Panc1 (cell line): ENCODE data around the gene GLCCI1. TPM values are rescaled to one million over a fixed set of nuclear protein-coding genes. Genes with fewer than 3 reads are reported as not detected.

Experiments used
- ATAC-seq: fragments of 200-7000 bp; cut with Tn5 transposase; 2 replicates; pipeline ENCODE4 v1.9.1; 2020; ENCODE audit warnings: mild to moderate bottlenecking, moderate library complexity
- BruUV-seq: library from RNA; stranded (reverse); fragments of 400-500 nt; replicated peaks from 2 replicates; lab custom pipeline; 2021; lab: Mats Ljungman, UMichigan
- CTCF ChIA-PET: fragments of 300-600 bp; sonication (Branson Sonifier 250); formaldehyde crosslinking; loops from one replicate; lab custom pipeline; 2022; ENCODE audit warnings: antibody characterized with exemption; lab: Charles Lee
- POLR2A ChIA-PET: fragments of 300-600 bp; sonication (Branson Sonifier 250); formaldehyde crosslinking; loops from one replicate; lab custom pipeline; 2022; ENCODE audit warnings: antibody characterized with exemption; lab: Charles Lee
- DNase-seq: peaks from one replicate; pipeline ENCODE4 v3.0.0-alpha.2; 2010; ENCODE audit warnings: low read depth, low spot score
- H3K27ac ChIP-seq: 2 replicates; pipeline ENCODE4 v1.5.1; 2011; ENCODE audit warnings: mild to moderate bottlenecking, low read length, inconsistent platforms
- H3K27me3 ChIP-seq: fragments of 200-500 bp; sonication (Bioruptor generic); 2 replicates; pipeline ENCODE4 v1.6.0; 2014; ENCODE audit warnings: low read length, inconsistent platforms; ENCODE audit not compliant: control insufficient read depth, insufficient read depth
- H3K36me3 ChIP-seq: fragments of 200-500 bp; sonication (Bioruptor generic); 2 replicates; pipeline ENCODE4 v1.5.1; 2014; ENCODE audit warnings: inconsistent platforms, mild to moderate bottlenecking, low read length, moderate library complexity; ENCODE audit not compliant: control insufficient read depth, insufficient read depth
- H3K4me1 ChIP-seq: 2 replicates; pipeline ENCODE4 v1.5.1; 2011; ENCODE audit warnings: inconsistent platforms, mild to moderate bottlenecking, low read length, moderate library complexity; ENCODE audit not compliant: control insufficient read depth, insufficient read depth
- H3K4me3 ChIP-seq, 2 experiments: 2 replicates each; pipeline ENCODE4 v1.5.1; 2011 to 2012; ENCODE audit warnings: low read depth in 2 of 2, low read length in 2 of 2, mild to moderate bottlenecking in 2 of 2, inconsistent platforms in 1 of 2, moderate library complexity in 1 of 2
- H3K9me3 ChIP-seq: fragments of 200-500 bp; sonication (Bioruptor generic); 2 replicates; pipeline ENCODE4 v1.5.1; 2014; ENCODE audit warnings: low read depth, mild to moderate bottlenecking, inconsistent platforms, low read length, moderate library complexity; ENCODE audit not compliant: control insufficient read depth, insufficient read depth
- CTCF ChIP-seq: fragments of 450-650 bp; IDR thresholded peaks from 2 replicates; pipeline ENCODE4 v1.5.1; 2017; ENCODE audit warnings: mild to moderate bottlenecking
- POLR2AphosphoS5 ChIP-seq: IDR thresholded peaks from 2 replicates; pipeline ENCODE4 v1.6.1; 2012; ENCODE audit warnings: mild to moderate bottlenecking, low read depth, low read length, moderate library complexity
- REST ChIP-seq, 2 experiments: IDR thresholded peaks; 2 replicates each; pipeline ENCODE4 v1.6.1; 2011 to 2012; ENCODE audit warnings: low read depth in 2 of 2, control low read depth in 1 of 2, low read length in 1 of 2, mild to moderate bottlenecking in 1 of 2, moderate library complexity in 1 of 2; ENCODE audit not compliant: insufficient read depth in 1 of 2
- SIN3A ChIP-seq: IDR thresholded peaks from 2 replicates; pipeline ENCODE4 v1.6.1; 2012; ENCODE audit warnings: low read depth, mild to moderate bottlenecking, low read length, moderate library complexity, borderline replicate concordance; ENCODE audit not compliant: insufficient read depth
- TCF7L2 ChIP-seq: IDR thresholded peaks from 2 replicates; pipeline ENCODE4 v1.6.1; 2011; ENCODE audit warnings: mild to moderate bottlenecking, low read depth, low read length, inconsistent platforms
- in situ Hi-C: cut with HindIII; loops from 2 replicates; pipeline ENCODE4 v1.10.0; 2016; ENCODE audit warnings: low sequenced_read_pairs, low pct_unique_long_range_greater_than_20kb
- intact Hi-C: fragments of 100-400 bp; cut with micrococcal nuclease; formaldehyde crosslinking; loops from one replicate; pipeline ENCODE4 v1.10.0; 2022; ENCODE audit not compliant: unreplicated experiment
- total RNA-seq: library from RNA; stranded (reverse); gene quantifications from one replicate; pipeline ENCODE4 v1.2.1, GENCODE V29; 2021; ENCODE audit not compliant: unreplicated experiment

Gene GLCCI1
- total RNA-seq, 1 experiment from 2014 or later: 36.4 TPM

- Histone ChIP-seq H3K36me3 (no peaks in the 10 kb centered on the region), H3K27ac (no peak overlapping the region), H3K4me3 (no peak overlapping the region), H3K4me1 (no peaks in the 10 kb centered on the region), H3K27me3 (peaks cover 2% of the 10 kb centered on the region), H3K9me3 (no peaks in the 10 kb centered on the region)
- TF ChIP-seq CTCF: no peak
- TF ChIP-seq SIN3A: no peak
- TF ChIP-seq REST (IDR thresholded peaks at IDR 0.05; ENCODE audit: insufficient read depth in 1 of 2, low read depth in 2 of 2, low read length in 1 of 2): no peak
- no peak for TF ChIP-seq TCF7L2
- no peak for TF ChIP-seq POLR2AphosphoS5
- intact Hi-C loops (no loop called here), in situ Hi-C loops (no loop called here)
- DNase-seq (no peak), ATAC-seq (no peak)
- no TSS peak for BruUV-seq
- ChIA-PET CTCF (no interaction called here), POLR2A (no interaction called here)
Measured at GRCh38 chr7:8114175-8114574, 145.6 kb downstream of the GLCCI1 start.

GRCh38 chr7:8115547-8116402, 147.2 kb downstream of the GLCCI1 start:
- H3K27ac ChIP-seq: no peak overlapping the region
- intact Hi-C loops (no loop called here), in situ Hi-C loops (no loop called here)
- no peaks in the 10 kb centered on the region for H3K9me3 ChIP-seq
- DNase-seq (no peak), ATAC-seq (no peak)
- H3K4me3 ChIP-seq: no peak overlapping the region
- CTCF ChIA-PET: no interaction called here
- TF ChIP-seq CTCF (no peak), REST (IDR thresholded peaks at IDR 0.05; ENCODE audit: insufficient read depth in 1 of 2, low read depth in 2 of 2, low read length in 1 of 2) (no peak), POLR2AphosphoS5 (no peak), SIN3A (no peak), TCF7L2 (no peak)
- peaks cover 8% of the 10 kb centered on the region for H3K27me3 ChIP-seq
- BruUV-seq: no TSS peak
- POLR2A ChIA-PET: no interaction called here
- H3K36me3 ChIP-seq: no peaks in the 10 kb centered on the region
- H3K4me1 ChIP-seq: no peaks in the 10 kb centered on the region
